Activated CD4-positive, alpha-beta T cell treated with anti-CD3 and anti-CD28 coated beads, Interleukin-2, amount 10 ng/mL, durations not matched to agents 24 days and 14 days (primary cell): ENCODE measurements around the gene ZCRB1. TPM values are rescaled to one million over a fixed set of nuclear protein-coding genes. Genes with fewer than 3 reads are reported as not detected.

Experiments
- DNase-seq: peaks from one replicate; pipeline ENCODE4 v3.0.0; 2022
- H3K27ac Mint-ChIP-seq: one replicate; pipeline ENCODE4 v1.8.0; 2022; ENCODE audit warnings: mild to moderate bottlenecking, mixed read lengths
- H3K27me3 Mint-ChIP-seq: one replicate; pipeline ENCODE4 v1.8.0; 2022; ENCODE audit warnings: mixed read lengths
- H3K36me3 Mint-ChIP-seq: one replicate; pipeline ENCODE4 v1.8.0; 2022; ENCODE audit warnings: low read depth, mild to moderate bottlenecking, mixed read lengths
- H3K4me1 Mint-ChIP-seq: one replicate; pipeline ENCODE4 v1.8.0; 2021; ENCODE audit warnings: mixed read lengths
- H3K4me3 Mint-ChIP-seq: one replicate; pipeline ENCODE4 v1.8.0; 2022; ENCODE audit warnings: mild to moderate bottlenecking, moderate library complexity, mixed read lengths
- H3K9me3 Mint-ChIP-seq: one replicate; pipeline ENCODE4 v1.8.0; 2021; ENCODE audit warnings: mixed read lengths
- intact Hi-C: fragments of 100-400 bp; cut with micrococcal nuclease; formaldehyde crosslinking; loops from one replicate; pipeline ENCODE4 v1.15.1; 2023
- total RNA-seq: library from RNA; stranded (reverse); gene quantifications from 2 replicates; pipeline ENCODE4 v1.2.3, GENCODE V29; 2022

Gene ZCRB1
- total RNA-seq, 1 donor from 2014 or later = 55.8 TPM

DNA sequence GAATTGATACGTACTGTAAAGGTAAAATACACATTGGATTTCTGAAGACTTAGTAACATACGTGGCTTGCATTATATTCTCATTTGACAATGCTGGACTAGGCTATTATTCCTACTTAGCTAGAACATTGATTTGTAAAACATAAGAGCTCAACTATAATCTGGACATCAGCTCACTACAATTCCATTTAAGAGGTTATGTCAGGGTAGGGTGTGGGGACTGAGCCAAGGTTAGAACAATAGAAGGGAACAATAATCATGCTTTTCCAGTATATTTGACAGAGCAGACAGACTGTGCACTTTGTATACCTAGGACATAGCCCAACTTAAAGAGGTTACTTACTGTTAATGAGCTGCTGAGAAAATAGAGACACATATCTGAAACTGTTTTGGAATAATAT lies 10.8 kb downstream of the ZCRB1 start:
- peak; percentile 20 for DNase-seq
- intact Hi-C loops = no loop called here
- Mint-ChIP-seq H3K27ac (no peak overlapping the region), H3K36me3 (peaks cover 30% of the 10 kb centered on the region), H3K27me3 (no peaks in the 10 kb centered on the region), H3K4me1 (no peaks in the 10 kb centered on the region), H3K9me3 (no peaks in the 10 kb centered on the region), H3K4me3 (no peak overlapping the region)

DNA sequence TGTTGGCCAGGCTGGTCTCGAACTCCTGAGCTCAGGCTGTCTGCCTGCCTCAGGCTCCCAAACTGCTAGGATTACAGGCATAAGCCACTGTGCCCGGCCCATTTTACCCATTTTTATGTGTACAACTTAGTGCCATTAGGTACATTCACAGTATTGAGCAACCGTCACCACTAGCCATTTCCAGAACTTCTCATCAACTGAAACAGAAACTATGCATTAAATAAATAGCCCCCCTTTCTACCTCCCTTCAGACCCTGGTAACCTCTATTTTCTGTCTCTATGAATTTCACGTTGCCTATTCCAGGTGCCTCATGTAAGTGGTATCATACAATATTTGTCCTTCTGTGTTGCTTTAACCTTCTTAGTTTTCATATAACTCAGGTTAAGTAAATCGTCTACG lies 15.9 kb downstream of the ZCRB1 start:
- Mint-ChIP-seq H3K27me3 (no peaks in the 10 kb centered on the region), H3K9me3 (no peaks in the 10 kb centered on the region), H3K36me3 (peaks cover 14% of the 10 kb centered on the region)

DNA sequence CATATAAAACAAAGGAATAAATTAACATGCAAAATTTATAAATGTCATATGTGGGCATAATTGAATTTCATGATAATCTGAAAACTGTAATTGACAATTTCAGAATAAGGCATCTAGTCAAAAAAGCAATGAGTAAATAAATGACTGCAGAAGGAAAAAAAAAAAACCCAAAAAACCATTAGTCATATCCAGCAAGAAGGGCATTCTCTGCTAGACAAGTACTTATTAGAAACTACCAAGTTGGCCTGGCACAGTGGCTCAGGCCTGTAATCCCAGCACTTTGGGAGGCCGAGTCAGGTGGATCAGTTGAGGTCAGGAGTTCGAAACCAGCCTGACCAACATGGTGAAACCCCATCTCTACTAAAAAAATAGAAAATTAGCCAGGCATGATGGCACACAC lies 17.5 kb downstream of the ZCRB1 start:
- H3K27me3 Mint-ChIP-seq = no peaks in the 10 kb centered on the region
- intact Hi-C loops = no loop called here
- no peaks in the 10 kb centered on the region for H3K9me3 Mint-ChIP-seq
- peaks cover 9% of the 10 kb centered on the region for H3K36me3 Mint-ChIP-seq
- H3K27ac Mint-ChIP-seq = no peak overlapping the region
- DNase-seq = no peak
- H3K4me1 Mint-ChIP-seq = no peaks in the 10 kb centered on the region
- H3K4me3 Mint-ChIP-seq = no peak overlapping the region

More for the DNA sequence above, 15.9 kb downstream of the ZCRB1 start:
- intact Hi-C loops = no loop called here
- Mint-ChIP-seq H3K27ac (no peak overlapping the region), H3K4me1 (no peaks in the 10 kb centered on the region), H3K4me3 (no peak overlapping the region)
- peak; percentile 26 for DNase-seq

GRCh38 chr12:42306297-42306696 lies 19.6 kb downstream of the ZCRB1 start:
- H3K27me3 Mint-ChIP-seq = no peaks in the 10 kb centered on the region
- H3K36me3 Mint-ChIP-seq = peaks cover 2% of the 10 kb centered on the region
- H3K9me3 Mint-ChIP-seq = no peaks in the 10 kb centered on the region
- no peak for DNase-seq
- H3K27ac Mint-ChIP-seq = no peak overlapping the region
- H3K4me1 Mint-ChIP-seq = no peaks in the 10 kb centered on the region
- intact Hi-C loops = no loop called here
- no peak overlapping the region for H3K4me3 Mint-ChIP-seq

GRCh38 chr12:42299392-42300308 lies 26.2 kb downstream of the ZCRB1 start:
- peak overlapping the region; percentile 90 for H3K27ac Mint-ChIP-seq
- H3K9me3 Mint-ChIP-seq = no peaks in the 10 kb centered on the region
- peak overlapping the region; percentile 15 for H3K4me3 Mint-ChIP-seq
- intact Hi-C loops = loop anchor here (2.0 kb wide), 1 partner anchor 27 kb away; the partner anchor contains the start of genes PPHLN1 and ZCRB1
- no peaks in the 10 kb centered on the region for H3K36me3 Mint-ChIP-seq
- peaks cover 11% of the 10 kb centered on the region for H3K4me1 Mint-ChIP-seq
- peak; percentile 76 for DNase-seq
- H3K27me3 Mint-ChIP-seq = no peaks in the 10 kb centered on the region

GRCh38 chr12:42298887-42299286 lies 27.0 kb downstream of the ZCRB1 start:
- Mint-ChIP-seq H3K36me3 (no peaks in the 10 kb centered on the region), H3K4me3 (no peak overlapping the region), H3K27ac (no peak overlapping the region), H3K27me3 (no peaks in the 10 kb centered on the region), H3K9me3 (no peaks in the 10 kb centered on the region), H3K4me1 (peaks cover 11% of the 10 kb centered on the region)
- no peak for DNase-seq
- intact Hi-C loops = no loop called here

GRCh38 chr12:42296503-42297109 lies 29.3 kb downstream of the ZCRB1 start:
- Mint-ChIP-seq H3K27me3 (peaks cover under 1% of the 10 kb centered on the region), H3K4me1 (peaks cover 11% of the 10 kb centered on the region), H3K4me3 (no peak overlapping the region), H3K36me3 (no peaks in the 10 kb centered on the region), H3K9me3 (no peaks in the 10 kb centered on the region), H3K27ac (no peak overlapping the region)
- intact Hi-C loops = no loop called here
- DNase-seq = peak; percentile 64

DNA sequence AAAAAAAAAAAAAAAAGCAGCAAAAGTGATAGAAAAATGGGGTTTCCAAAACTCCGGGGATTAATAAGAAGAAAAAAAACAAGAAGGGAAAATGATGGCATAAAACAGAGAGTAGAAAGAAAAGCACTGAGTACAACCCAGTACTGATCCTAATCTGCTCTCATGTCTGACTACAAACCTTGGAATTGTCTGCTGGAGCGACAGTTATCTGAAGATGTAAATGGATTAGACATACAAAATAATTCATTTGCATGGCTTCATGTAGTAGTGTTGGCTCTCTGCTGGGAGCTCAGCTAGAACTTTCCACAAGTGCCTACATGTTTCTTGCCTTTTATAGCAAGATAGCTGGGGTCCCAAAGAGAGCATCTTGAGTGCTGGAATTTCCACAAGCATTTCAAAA lies 34.2 kb downstream of the ZCRB1 start:
- peaks cover 4% of the 10 kb centered on the region for H3K27me3 Mint-ChIP-seq
- no peaks in the 10 kb centered on the region for H3K4me1 Mint-ChIP-seq
- H3K9me3 Mint-ChIP-seq = no peaks in the 10 kb centered on the region
- no peak overlapping the region for H3K4me3 Mint-ChIP-seq
- H3K27ac Mint-ChIP-seq = no peak overlapping the region
- intact Hi-C loops = no loop called here
- no peak for DNase-seq
- no peaks in the 10 kb centered on the region for H3K36me3 Mint-ChIP-seq

DNA sequence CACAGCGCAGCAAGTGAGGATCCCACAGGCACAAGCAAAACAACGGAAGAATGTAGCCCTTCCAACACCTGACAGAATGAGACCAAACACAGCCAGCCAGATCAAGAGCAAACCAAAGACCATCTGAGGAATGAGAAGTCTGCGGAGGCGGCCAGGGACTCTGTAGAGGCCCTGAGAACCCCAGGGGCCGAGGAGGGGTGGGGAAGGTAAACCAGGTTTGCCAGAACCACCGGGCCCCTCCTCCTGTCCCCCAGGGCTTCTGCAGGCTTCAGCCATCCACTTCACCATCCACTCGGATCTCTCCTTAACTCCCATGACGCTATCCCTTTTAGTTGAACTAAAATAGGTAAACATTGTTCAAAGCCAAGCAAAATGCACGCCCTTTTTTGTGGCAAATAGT lies 37.4 kb downstream of the ZCRB1 start:
- DNase-seq = no peak
- no peaks in the 10 kb centered on the region for H3K36me3 Mint-ChIP-seq
- H3K27me3 Mint-ChIP-seq = peaks cover 6% of the 10 kb centered on the region
- peaks cover 2% of the 10 kb centered on the region for H3K4me1 Mint-ChIP-seq
- no peak overlapping the region for H3K4me3 Mint-ChIP-seq
- no peak overlapping the region for H3K27ac Mint-ChIP-seq
- H3K9me3 Mint-ChIP-seq = no peaks in the 10 kb centered on the region
- intact Hi-C loops = no loop called here

- Mint-ChIP-seq H3K27me3 (peaks cover 6% of the 10 kb centered on the region), H3K27ac (no peak overlapping the region), H3K9me3 (no peaks in the 10 kb centered on the region), H3K4me1 (peaks cover 2% of the 10 kb centered on the region), H3K36me3 (no peaks in the 10 kb centered on the region), H3K4me3 (no peak overlapping the region)
- intact Hi-C loops = no loop called here
- no peak for DNase-seq
Observed at GRCh38 chr12:42286741-42287140, 39.2 kb downstream of the ZCRB1 start.

GRCh38 chr12:42285431-42285830 lies 40.5 kb downstream of the ZCRB1 start:
- intact Hi-C loops = no loop called here
- Mint-ChIP-seq H3K27me3 (peaks cover 3% of the 10 kb centered on the region), H3K27ac (no peak overlapping the region), H3K36me3 (no peaks in the 10 kb centered on the region), H3K4me3 (no peak overlapping the region), H3K9me3 (no peaks in the 10 kb centered on the region), H3K4me1 (peaks cover 2% of the 10 kb centered on the region)
- DNase-seq = no peak

DNA sequence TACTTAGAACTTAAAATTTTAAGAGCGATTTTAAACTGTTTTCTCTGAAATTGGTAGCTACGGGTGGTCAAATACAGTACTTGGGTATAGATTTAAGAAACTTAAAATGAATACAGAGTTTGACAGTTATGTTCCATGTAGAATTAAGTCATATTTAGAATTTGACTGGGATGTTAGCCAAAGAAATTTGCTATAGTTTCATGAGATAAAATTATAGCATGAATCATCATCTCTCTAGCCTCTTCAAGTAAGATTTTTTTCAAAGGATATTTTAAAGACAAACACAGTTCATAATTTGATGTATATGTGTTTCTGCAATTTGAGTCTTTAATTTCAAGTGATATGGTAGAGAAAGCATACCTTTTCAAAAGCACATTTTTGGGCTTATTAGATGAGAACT lies 41.0 kb downstream of the ZCRB1 start:
- Mint-ChIP-seq H3K36me3 (no peaks in the 10 kb centered on the region), H3K9me3 (no peaks in the 10 kb centered on the region), H3K27me3 (peaks cover 2% of the 10 kb centered on the region), H3K4me3 (no peak overlapping the region), H3K27ac (no peak overlapping the region), H3K4me1 (peaks cover 2% of the 10 kb centered on the region)
- intact Hi-C loops = no loop called here
- no peak for DNase-seq

DNA sequence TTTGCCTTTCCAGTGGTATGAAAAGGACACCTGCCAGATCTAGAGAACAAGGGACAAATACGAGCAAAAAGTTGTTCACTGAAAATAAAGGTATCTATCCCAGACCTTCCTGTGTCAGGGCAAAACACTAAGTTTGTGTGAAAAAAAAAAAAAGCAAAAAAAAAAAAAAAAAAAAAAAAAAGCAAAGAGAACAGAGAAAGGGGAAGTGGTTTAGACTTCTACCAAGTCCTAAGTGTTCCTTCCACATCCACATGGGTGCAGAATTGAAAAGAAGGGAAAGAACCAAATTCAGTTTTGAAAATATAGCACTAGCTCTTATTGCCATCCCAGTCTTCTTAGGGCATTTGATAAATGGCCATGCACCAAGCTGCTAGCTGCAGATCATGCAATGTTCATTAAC lies 41.7 kb downstream of the ZCRB1 start:
- no peak overlapping the region for H3K27ac Mint-ChIP-seq
- intact Hi-C loops = no loop called here
- no peaks in the 10 kb centered on the region for H3K36me3 Mint-ChIP-seq
- peaks cover 2% of the 10 kb centered on the region for H3K4me1 Mint-ChIP-seq
- H3K4me3 Mint-ChIP-seq = no peak overlapping the region
- H3K27me3 Mint-ChIP-seq = peaks cover 2% of the 10 kb centered on the region
- DNase-seq = no peak
- no peaks in the 10 kb centered on the region for H3K9me3 Mint-ChIP-seq

DNA sequence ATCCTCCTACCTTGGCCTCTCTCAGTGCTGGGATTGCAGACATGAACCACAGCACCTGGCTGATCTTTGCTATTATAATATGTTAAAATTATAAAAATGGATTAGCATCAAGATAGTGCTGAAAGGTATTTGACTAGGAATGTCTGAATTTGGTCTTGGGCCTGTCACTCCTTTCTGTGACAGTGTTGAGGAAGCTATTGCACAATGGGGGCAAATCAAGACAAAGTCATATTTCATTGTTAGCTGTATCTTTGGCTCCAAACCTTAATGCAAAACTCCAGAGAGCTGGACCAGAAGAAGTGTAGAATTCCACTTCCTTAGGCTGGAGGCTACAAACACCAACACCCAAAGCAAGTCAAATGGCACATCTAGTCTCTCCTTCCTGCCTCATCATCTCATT lies 42.2 kb downstream of the ZCRB1 start:
- no peaks in the 10 kb centered on the region for H3K36me3 Mint-ChIP-seq
- H3K9me3 Mint-ChIP-seq = no peaks in the 10 kb centered on the region
- H3K4me3 Mint-ChIP-seq = no peak overlapping the region
- H3K27ac Mint-ChIP-seq = no peak overlapping the region
- peaks cover 2% of the 10 kb centered on the region for H3K27me3 Mint-ChIP-seq
- peaks cover 2% of the 10 kb centered on the region for H3K4me1 Mint-ChIP-seq
- intact Hi-C loops = no loop called here
- no peak for DNase-seq
